Measurements from ENCODE around the gene VASP. TPM values are rescaled to one million over a fixed set of nuclear protein-coding genes. Genes with fewer than 3 reads are reported as not detected.

The VASP gene
- total and polyA plus RNA-seq, 9 of the 15 experiments (the other 6 are each of a cell fraction or from before 2014, with no cell fraction given), result 16.7 to 261 (median 112) TPM

DNA sequence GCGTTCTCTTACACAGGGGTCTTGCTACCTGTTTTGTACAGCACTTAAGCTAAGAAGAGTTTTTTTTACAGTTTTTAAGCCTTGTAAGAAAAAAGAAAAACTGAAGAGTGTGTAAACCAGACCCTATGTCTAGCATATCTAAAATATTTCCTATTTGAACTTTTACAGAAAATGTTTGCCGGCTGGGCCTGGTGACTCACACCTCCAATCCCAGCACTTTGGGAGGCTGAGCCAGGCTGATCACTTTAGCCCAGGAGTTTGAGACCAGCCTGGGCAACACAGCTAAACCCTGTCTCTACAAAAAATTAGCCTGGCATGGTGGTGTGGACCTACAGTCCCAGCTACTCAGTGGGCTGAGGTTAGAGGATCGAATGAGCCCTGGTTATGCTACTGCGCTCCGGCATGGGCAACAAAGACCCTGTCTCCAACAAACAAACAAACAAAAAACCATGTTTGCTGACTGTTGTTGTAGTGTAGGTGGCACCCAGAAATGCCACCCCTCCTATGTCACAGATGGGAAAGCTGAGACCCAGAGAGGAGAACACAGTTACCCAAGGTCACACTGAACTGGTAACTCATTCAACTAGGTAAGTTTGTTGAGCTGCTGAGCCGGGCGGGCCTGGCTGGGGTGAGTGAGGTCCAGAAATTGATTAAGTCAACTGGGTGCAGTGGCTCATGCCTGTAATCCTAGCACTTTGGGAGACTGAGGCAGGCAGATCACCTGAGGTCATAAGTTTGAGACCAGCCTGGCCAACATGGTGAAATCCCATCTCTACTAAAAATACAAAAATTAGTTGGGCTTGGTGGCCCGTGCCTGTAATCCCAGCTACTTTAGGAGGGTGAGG is 1.9 kb upstream of the VASP start (continued):
- TF ChIP-seq, protein P1, sequence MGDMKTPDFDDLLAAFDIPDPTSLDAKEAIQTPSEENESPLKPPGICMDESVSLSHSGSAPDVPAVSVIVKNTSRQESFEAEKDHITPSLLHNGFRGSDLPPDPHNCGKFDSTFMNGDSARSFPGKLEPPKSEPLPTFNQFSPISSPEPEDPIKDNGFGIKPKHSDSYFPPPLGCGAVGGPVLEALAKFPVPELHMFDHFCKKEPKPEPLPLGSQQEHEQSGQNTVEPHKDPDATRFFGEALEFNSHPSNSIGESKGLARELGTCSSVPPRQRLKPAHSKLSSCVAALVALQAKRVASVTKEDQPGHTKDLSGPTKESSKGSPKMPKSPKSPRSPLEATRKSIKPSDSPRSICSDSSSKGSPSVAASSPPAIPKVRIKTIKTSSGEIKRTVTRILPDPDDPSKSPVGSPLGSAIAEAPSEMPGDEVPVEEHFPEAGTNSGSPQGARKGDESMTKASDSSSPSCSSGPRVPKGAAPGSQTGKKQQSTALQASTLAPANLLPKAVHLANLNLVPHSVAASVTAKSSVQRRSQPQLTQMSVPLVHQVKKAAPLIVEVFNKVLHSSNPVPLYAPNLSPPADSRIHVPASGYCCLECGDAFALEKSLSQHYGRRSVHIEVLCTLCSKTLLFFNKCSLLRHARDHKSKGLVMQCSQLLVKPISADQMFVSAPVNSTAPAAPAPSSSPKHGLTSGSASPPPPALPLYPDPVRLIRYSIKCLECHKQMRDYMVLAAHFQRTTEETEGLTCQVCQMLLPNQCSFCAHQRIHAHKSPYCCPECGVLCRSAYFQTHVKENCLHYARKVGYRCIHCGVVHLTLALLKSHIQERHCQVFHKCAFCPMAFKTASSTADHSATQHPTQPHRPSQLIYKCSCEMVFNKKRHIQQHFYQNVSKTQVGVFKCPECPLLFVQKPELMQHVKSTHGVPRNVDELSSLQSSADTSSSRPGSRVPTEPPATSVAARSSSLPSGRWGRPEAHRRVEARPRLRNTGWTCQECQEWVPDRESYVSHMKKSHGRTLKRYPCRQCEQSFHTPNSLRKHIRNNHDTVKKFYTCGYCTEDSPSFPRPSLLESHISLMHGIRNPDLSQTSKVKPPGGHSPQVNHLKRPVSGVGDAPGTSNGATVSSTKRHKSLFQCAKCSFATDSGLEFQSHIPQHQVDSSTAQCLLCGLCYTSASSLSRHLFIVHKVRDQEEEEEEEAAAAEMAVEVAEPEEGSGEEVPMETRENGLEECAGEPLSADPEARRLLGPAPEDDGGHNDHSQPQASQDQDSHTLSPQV (IDR thresholded peaks at IDR 0.05), result 0 out of 2 replicates have a peak, but pooled peaks have one; percentile 38
- TF ChIP-seq EHMT2 (IDR thresholded peaks at IDR 0.05) (no peak), RFX7 (CRISPR knock-in tag; IDR thresholded peaks at IDR 0.05) (no peak), POLR3G (IDR thresholded peaks at IDR 0.05; ENCODE audit: extremely low read depth, insufficient read length, insufficient replicate concordance) (no peak), NFE2L1 (tag; IDR thresholded peaks at IDR 0.05; ENCODE audit: borderline replicate concordance, low read depth) (no peak), MTA3 (IDR thresholded peaks at IDR 0.05; ENCODE audit: borderline replicate concordance) (no peak), CAMTA2 (CRISPR knock-in tag; conservative IDR thresholded peaks at IDR 0.05) (no peak), ZNF408 (CRISPR knock-in tag; IDR thresholded peaks at IDR 0.05; ENCODE audit: low read depth) (no peak), PRPF4 (IDR thresholded peaks at IDR 0.05; ENCODE audit: insufficient read depth, low read depth, low read length, poor library complexity, severe bottlenecking) (no peak), JUND (IDR thresholded peaks at IDR 0.05; ENCODE audit: borderline replicate concordance, low read depth, low read length) (peak; percentile 36; the same call in 1 of the 2 replicates), JUND (tag; IDR thresholded peaks at IDR 0.05; ENCODE audit: borderline replicate concordance, low read depth, low read length) (no peak), ZNF584 (CRISPR knock-in tag; IDR thresholded peaks at IDR 0.05; ENCODE audit: low read depth) (no peak), POLR2AphosphoS2 (IDR thresholded peaks at IDR 0.05; ENCODE audit: low read length) (no peak), MCM5 (IDR thresholded peaks at IDR 0.05; ENCODE audit: low read depth) (no peak), ZFX (CRISPR knock-in tag; IDR thresholded peaks at IDR 0.05) (peak; percentile 6; the same call in 1 of the 2 replicates), CBX3 (IDR thresholded peaks at IDR 0.05; ENCODE audit: borderline replicate concordance in 1 of 2, low read length in 2 of 2) (no peak)
- TF ChIP-seq, protein P2, sequence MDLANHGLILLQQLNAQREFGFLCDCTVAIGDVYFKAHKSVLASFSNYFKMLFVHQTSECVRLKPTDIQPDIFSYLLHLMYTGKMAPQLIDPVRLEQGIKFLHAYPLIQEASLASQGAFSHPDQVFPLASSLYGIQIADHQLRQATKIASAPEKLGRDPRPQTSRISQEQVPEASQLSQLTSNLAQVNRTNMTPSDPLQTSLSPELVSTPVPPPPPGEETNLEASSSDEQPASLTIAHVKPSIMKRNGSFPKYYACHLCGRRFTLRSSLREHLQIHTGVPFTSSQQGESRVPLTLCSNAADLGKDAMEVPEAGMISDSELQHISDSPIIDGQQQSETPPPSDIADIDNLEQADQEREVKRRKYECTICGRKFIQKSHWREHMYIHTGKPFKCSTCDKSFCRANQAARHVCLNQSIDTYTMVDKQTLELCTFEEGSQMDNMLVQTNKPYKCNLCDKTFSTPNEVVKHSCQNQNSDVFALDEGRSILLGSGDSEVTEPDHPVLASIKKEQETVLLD (IDR thresholded peaks at IDR 0.05), result no peak; the same call in 1 of the 2 replicates
- TF ChIP-seq, protein P3, sequence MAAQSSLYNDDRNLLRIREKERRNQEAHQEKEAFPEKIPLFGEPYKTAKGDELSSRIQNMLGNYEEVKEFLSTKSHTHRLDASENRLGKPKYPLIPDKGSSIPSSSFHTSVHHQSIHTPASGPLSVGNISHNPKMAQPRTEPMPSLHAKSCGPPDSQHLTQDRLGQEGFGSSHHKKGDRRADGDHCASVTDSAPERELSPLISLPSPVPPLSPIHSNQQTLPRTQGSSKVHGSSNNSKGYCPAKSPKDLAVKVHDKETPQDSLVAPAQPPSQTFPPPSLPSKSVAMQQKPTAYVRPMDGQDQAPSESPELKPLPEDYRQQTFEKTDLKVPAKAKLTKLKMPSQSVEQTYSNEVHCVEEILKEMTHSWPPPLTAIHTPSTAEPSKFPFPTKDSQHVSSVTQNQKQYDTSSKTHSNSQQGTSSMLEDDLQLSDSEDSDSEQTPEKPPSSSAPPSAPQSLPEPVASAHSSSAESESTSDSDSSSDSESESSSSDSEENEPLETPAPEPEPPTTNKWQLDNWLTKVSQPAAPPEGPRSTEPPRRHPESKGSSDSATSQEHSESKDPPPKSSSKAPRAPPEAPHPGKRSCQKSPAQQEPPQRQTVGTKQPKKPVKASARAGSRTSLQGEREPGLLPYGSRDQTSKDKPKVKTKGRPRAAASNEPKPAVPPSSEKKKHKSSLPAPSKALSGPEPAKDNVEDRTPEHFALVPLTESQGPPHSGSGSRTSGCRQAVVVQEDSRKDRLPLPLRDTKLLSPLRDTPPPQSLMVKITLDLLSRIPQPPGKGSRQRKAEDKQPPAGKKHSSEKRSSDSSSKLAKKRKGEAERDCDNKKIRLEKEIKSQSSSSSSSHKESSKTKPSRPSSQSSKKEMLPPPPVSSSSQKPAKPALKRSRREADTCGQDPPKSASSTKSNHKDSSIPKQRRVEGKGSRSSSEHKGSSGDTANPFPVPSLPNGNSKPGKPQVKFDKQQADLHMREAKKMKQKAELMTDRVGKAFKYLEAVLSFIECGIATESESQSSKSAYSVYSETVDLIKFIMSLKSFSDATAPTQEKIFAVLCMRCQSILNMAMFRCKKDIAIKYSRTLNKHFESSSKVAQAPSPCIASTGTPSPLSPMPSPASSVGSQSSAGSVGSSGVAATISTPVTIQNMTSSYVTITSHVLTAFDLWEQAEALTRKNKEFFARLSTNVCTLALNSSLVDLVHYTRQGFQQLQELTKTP (IDR thresholded peaks at IDR 0.05; ENCODE audit: low read depth in 1 of 2, partially characterized antibody in 2 of 2), result no peak

Measured in K562 (cell line).